Inflammatory macrophage (primary cell): ENCODE results near the gene CCND2.

Source experiments
- DNase-seq, 2 donors: peaks; one replicate each; pipeline ENCODE4 v3.0.0-alpha.2; 2020 to 2022

The CCND2 gene

GRCh38 chr12:4257442-4257841, 16.1 kb upstream of the CCND2 start:
- DNase-seq: no peak

GRCh38 chr12:4259099-4259498, 14.5 kb upstream of the CCND2 start:
- no peak for DNase-seq

- no peak for DNase-seq
Observed at GRCh38 chr12:4261655-4262054, 11.9 kb upstream of the CCND2 start.

- DNase-seq: no peak
Observed at GRCh38 chr12:4265280-4265679, 8.3 kb upstream of the CCND2 start.

GRCh38 chr12:4266990-4267389, 6.6 kb upstream of the CCND2 start:
- DNase-seq: no peak

- no peak for DNase-seq
Observed at GRCh38 chr12:4267704-4268328, 5.7 kb upstream of the CCND2 start.

- peak; percentile 16 to 61 for DNase-seq
Observed at GRCh38 chr12:4268329-4269181, 5.0 kb upstream of the CCND2 start.

- DNase-seq: peak; percentile 85 to 93
Observed at GRCh38 chr12:4269279-4269991, 4.1 kb upstream of the CCND2 start.

GRCh38 chr12:4270016-4270830, 3.3 kb upstream of the CCND2 start:
- DNase-seq: no peak

GRCh38 chr12:4270831-4271716, 2.5 kb upstream of the CCND2 start:
- peak; percentile 67 to 86 for DNase-seq

- DNase-seq: peak; percentile 67 to 77
Observed at GRCh38 chr12:4271717-4272423, 1.7 kb upstream of the CCND2 start.

GRCh38 chr12:4272424-4273272, 914 bp upstream of the CCND2 start:
- DNase-seq: peak in 1 of 2 donors; percentile 40

GRCh38 chr12:4273273-4273651, 300 bp upstream of the CCND2 start:
- DNase-seq: no peak

- DNase-seq: peak in 1 of 2 donors; percentile 27
Observed at GRCh38 chr12:4274396-4275015, 944 bp downstream of the CCND2 start.

GRCh38 chr12:4275016-4275869, 1.7 kb downstream of the CCND2 start:
- no peak for DNase-seq

- no peak for DNase-seq
Observed at GRCh38 chr12:4275870-4276301, 2.3 kb downstream of the CCND2 start.

- peak; percentile 80 to 82 for DNase-seq
Observed at GRCh38 chr12:4276524-4277204, 3.1 kb downstream of the CCND2 start.

GRCh38 chr12:4277205-4277543, 3.6 kb downstream of the CCND2 start:
- DNase-seq: no peak
